ENCODE measurements around the gene PJVK. TPM values are rescaled to one million over a fixed set of nuclear protein-coding genes. Genes with fewer than 3 reads are reported as not detected.
A peak's percentile ranks its signal among the peaks of the same experiment; 100 is the strongest.

PJVK gene
- total and polyA plus RNA-seq, 9 of the 15 experiments (the other 6 are each of a cell fraction or from before 2014, with no cell fraction given), result 0.11 to 1.5 (median 0.73) TPM

- TF ChIP-seq, protein P1, sequence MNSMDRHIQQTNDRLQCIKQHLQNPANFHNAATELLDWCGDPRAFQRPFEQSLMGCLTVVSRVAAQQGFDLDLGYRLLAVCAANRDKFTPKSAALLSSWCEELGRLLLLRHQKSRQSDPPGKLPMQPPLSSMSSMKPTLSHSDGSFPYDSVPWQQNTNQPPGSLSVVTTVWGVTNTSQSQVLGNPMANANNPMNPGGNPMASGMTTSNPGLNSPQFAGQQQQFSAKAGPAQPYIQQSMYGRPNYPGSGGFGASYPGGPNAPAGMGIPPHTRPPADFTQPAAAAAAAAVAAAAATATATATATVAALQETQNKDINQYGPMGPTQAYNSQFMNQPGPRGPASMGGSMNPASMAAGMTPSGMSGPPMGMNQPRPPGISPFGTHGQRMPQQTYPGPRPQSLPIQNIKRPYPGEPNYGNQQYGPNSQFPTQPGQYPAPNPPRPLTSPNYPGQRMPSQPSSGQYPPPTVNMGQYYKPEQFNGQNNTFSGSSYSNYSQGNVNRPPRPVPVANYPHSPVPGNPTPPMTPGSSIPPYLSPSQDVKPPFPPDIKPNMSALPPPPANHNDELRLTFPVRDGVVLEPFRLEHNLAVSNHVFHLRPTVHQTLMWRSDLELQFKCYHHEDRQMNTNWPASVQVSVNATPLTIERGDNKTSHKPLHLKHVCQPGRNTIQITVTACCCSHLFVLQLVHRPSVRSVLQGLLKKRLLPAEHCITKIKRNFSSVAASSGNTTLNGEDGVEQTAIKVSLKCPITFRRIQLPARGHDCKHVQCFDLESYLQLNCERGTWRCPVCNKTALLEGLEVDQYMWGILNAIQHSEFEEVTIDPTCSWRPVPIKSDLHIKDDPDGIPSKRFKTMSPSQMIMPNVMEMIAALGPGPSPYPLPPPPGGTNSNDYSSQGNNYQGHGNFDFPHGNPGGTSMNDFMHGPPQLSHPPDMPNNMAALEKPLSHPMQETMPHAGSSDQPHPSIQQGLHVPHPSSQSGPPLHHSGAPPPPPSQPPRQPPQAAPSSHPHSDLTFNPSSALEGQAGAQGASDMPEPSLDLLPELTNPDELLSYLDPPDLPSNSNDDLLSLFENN (IDR thresholded peaks at IDR 0.05; ENCODE audit: low read depth in 2 of 2, low read length in 2 of 2), result no peak
- no peak for TF ChIP-seq CHD1 (IDR thresholded peaks at IDR 0.05; ENCODE audit: low read length)
- no peak for TF ChIP-seq BHLHE40 (IDR thresholded peaks at IDR 0.05; ENCODE audit: low read length)
- TF ChIP-seq TFAM (CRISPR knock-in tag; conservative IDR thresholded peaks at IDR 0.05), result no peak
- TF ChIP-seq FOXK2 (conservative IDR thresholded peaks at IDR 0.05 in 1 of 2, IDR thresholded peaks at IDR 0.05 in 1 of 2; ENCODE audit: low read depth in 2 of 2), result no peak
- TF ChIP-seq, protein P2, sequence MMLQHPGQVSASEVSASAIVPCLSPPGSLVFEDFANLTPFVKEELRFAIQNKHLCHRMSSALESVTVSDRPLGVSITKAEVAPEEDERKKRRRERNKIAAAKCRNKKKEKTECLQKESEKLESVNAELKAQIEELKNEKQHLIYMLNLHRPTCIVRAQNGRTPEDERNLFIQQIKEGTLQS (IDR thresholded peaks at IDR 0.05), result no peak
- TF ChIP-seq, protein P2 (CRISPR knock-in tag; conservative IDR thresholded peaks at IDR 0.05), result no peak
- no peak for TF ChIP-seq DACH1 (IDR thresholded peaks at IDR 0.05; ENCODE audit: partially characterized antibody)
- no peak for TF ChIP-seq ZKSCAN8 (CRISPR knock-in tag; IDR thresholded peaks at IDR 0.05)
- no peak; a peak in 1 of 4 replicates for TF ChIP-seq TEAD1 (CRISPR knock-in tag; IDR thresholded peaks at IDR 0.05)
- 0 out of 4 replicates have a peak, but pooled peaks of 1 of the 2 experiments have one; percentile 6 for TF ChIP-seq HDAC1 (IDR thresholded peaks at IDR 0.05)
- no peak for TF ChIP-seq ELF2 (CRISPR knock-in tag; IDR thresholded peaks at IDR 0.05)
- TF ChIP-seq PML (IDR thresholded peaks at IDR 0.05; ENCODE audit: low read length), result no peak
- TF ChIP-seq TAF7 (tag; IDR thresholded peaks at IDR 0.05), result no peak
- no peak for TF ChIP-seq XRCC4 (IDR thresholded peaks at IDR 0.05; ENCODE audit: extremely low read depth, insufficient read depth, insufficient read length)
- TF ChIP-seq PREB (CRISPR knock-in tag; IDR thresholded peaks at IDR 0.05), result no peak
- no peak for TF ChIP-seq PBX2 (CRISPR knock-in tag; IDR thresholded peaks at IDR 0.05; ENCODE audit: low read depth)
- TF ChIP-seq PBX2 (tag; conservative IDR thresholded peaks at IDR 0.05; ENCODE audit: low read depth), result no peak
- TF ChIP-seq RAD21 (CRISPR knock-in tag; conservative IDR thresholded peaks at IDR 0.05 in 1 of 2, IDR thresholded peaks at IDR 0.05 in 1 of 2), result no peak
These were observed 729 bp upstream of the PJVK start (continued) for GRCh38 chr2:178450524-178450773.

Measured in K562 (cell line).